Caco-2 (cell line): Measurements from ENCODE around the gene IL6ST. TPM values are rescaled to one million over a fixed set of nuclear protein-coding genes. Genes with fewer than 3 reads are reported as not detected.

Experiments
- BruUV-seq: library from RNA; stranded (reverse); fragments of 400-500 nt; replicated peaks from 2 replicates; lab custom pipeline; 2021; lab: Mats Ljungman, UMichigan
- CTCF ChIA-PET: fragments of 300-600 bp; sonication (Branson Sonifier 250); formaldehyde crosslinking; loops from one replicate; lab custom pipeline; 2022; ENCODE audit warnings: antibody characterized with exemption; lab: Charles Lee
- POLR2A ChIA-PET: fragments of 300-600 bp; sonication (Branson Sonifier 250); formaldehyde crosslinking; loops from one replicate; lab custom pipeline; 2022; ENCODE audit warnings: antibody characterized with exemption; lab: Charles Lee
- DNase-seq, 2 experiments: peaks; one replicate each; pipeline versions ENCODE4 v3.0.0 to v3.0.0-alpha.2; 2020 to 2022
- H3K27me3 ChIP-seq: replicated peaks from 2 replicates; pipeline ENCODE4 v1.6.0; 2011; ENCODE audit warnings: low read length; ENCODE audit not compliant: control insufficient read depth, insufficient read depth
- H3K36me3 ChIP-seq: 2 replicates; pipeline ENCODE4 v1.5.1; 2011; ENCODE audit warnings: low read length; ENCODE audit not compliant: control insufficient read depth, insufficient read depth
- H3K4me1 ChIP-seq: fragments of 250-450 bp; sonication (Bioruptor Pico); 2 replicates; pipeline ENCODE4 v1.5.1; 2020; ENCODE audit warnings: mild to moderate bottlenecking
- H3K4me3 ChIP-seq: 2 replicates; pipeline ENCODE4 v1.5.1; 2011; ENCODE audit warnings: low read depth, mild to moderate bottlenecking, control low read depth, low read length
- H3K9me3 ChIP-seq: fragments of 250-450 bp; sonication (Bioruptor Pico); 2 replicates; pipeline ENCODE4 v1.5.1; 2020; ENCODE audit warnings: mild to moderate bottlenecking, moderate library complexity
- H3K27ac Mint-ChIP-seq: one replicate; pipeline ENCODE4 v1.8.0; 2022; ENCODE audit warnings: mixed read lengths; ENCODE audit not compliant: unreplicated experiment
- H3K27me3 Mint-ChIP-seq: one replicate; pipeline ENCODE4 v1.8.0; 2022; ENCODE audit warnings: mixed read lengths; ENCODE audit not compliant: insufficient read depth, unreplicated experiment
- H3K36me3 Mint-ChIP-seq: one replicate; pipeline ENCODE4 v1.8.0; 2022; ENCODE audit warnings: mild to moderate bottlenecking, mixed read lengths; ENCODE audit not compliant: insufficient read depth, unreplicated experiment
- H3K4me1 Mint-ChIP-seq: one replicate; pipeline ENCODE4 v1.8.0; 2022; ENCODE audit warnings: low read depth, mixed read lengths; ENCODE audit not compliant: unreplicated experiment
- H3K4me3 Mint-ChIP-seq: one replicate; pipeline ENCODE4 v1.8.0; 2022; ENCODE audit warnings: mild to moderate bottlenecking, moderate library complexity, mixed read lengths; ENCODE audit not compliant: unreplicated experiment
- H3K9me3 Mint-ChIP-seq: one replicate; pipeline ENCODE4 v1.8.0; 2022; ENCODE audit warnings: mixed read lengths; ENCODE audit not compliant: unreplicated experiment
- CTCF ChIP-seq, 2 experiments: fragments of 200-600 bp in 1 of 2; IDR thresholded peaks; 1 replicate in 1 of 2; 2 replicates in 1 of 2; pipeline versions ENCODE4 v1.5.1 to v1.8.0; 2011 to 2022; ENCODE audit warnings: antibody characterized with exemption in 1 of 2, control low read depth in 1 of 2, inconsistent platforms in 1 of 2, low read depth in 1 of 2, low read length in 1 of 2, mild to moderate bottlenecking in 1 of 2, moderate library complexity in 1 of 2; ENCODE audit not compliant: insufficient read depth in 1 of 2, severe bottlenecking in 1 of 2, unreplicated experiment in 1 of 2
- intact Hi-C: fragments of 100-400 bp; cut with micrococcal nuclease; formaldehyde crosslinking; loops from one replicate; pipeline ENCODE4 v1.10.0; 2022; ENCODE audit not compliant: unreplicated experiment
- total RNA-seq: library from RNA; stranded (reverse); gene quantifications from 2 replicates; pipeline ENCODE4 v1.2.3, GENCODE V29; 2022

Gene IL6ST
- total RNA-seq, 1 experiment from 2014 or later, result 278 TPM

GRCh38 chr5:55923177-55923771 is 71.5 kb downstream of the IL6ST start:
- no peak for TF ChIP-seq CTCF (IDR thresholded peaks at IDR 0.05; ENCODE audit: insufficient read depth in 1 of 2, low read depth in 1 of 2, low read length in 1 of 2, severe bottlenecking in 1 of 2, unreplicated experiment in 1 of 2)
- ChIA-PET POLR2A (interaction anchor here (0.6 kb wide), 1 partner anchor 49 kb away, joined by 3 read pairs; no protein-coding TSS in a partner anchor), CTCF (no interaction called here)
- Histone ChIP-seq H3K4me3 (no peak overlapping the region), H3K27me3 (no peaks in the 10 kb centered on the region), H3K9me3 (no peaks in the 10 kb centered on the region), H3K4me1 (peaks cover 73% of the 10 kb centered on the region), H3K36me3 (no peaks in the 10 kb centered on the region)
- H3K4me3 Mint-ChIP-seq, result no peak overlapping the region
- intact Hi-C loops, result no loop called here
- H3K27me3 Mint-ChIP-seq, result no peaks in the 10 kb centered on the region
- BruUV-seq, result no TSS peak
- peaks cover 11% of the 10 kb centered on the region for H3K36me3 Mint-ChIP-seq
- peak overlapping the region; percentile 44 for H3K27ac Mint-ChIP-seq
- H3K4me1 Mint-ChIP-seq, result peaks cover 37% of the 10 kb centered on the region
- H3K9me3 Mint-ChIP-seq, result no peaks in the 10 kb centered on the region
- no peak for DNase-seq

- Histone ChIP-seq H3K27me3 (no peaks in the 10 kb centered on the region), H3K36me3 (no peaks in the 10 kb centered on the region), H3K4me3 (no peak overlapping the region), H3K4me1 (peaks cover 66% of the 10 kb centered on the region), H3K9me3 (no peaks in the 10 kb centered on the region)
- H3K4me3 Mint-ChIP-seq, result no peak overlapping the region
- POLR2A ChIA-PET, result no interaction called here
- H3K36me3 Mint-ChIP-seq, result peaks cover 4% of the 10 kb centered on the region
- BruUV-seq, result no TSS peak
- no peak overlapping the region for H3K27ac Mint-ChIP-seq
- CTCF ChIA-PET, result interaction anchor here (0.7 kb wide), 2 partner anchors 137 to 762 kb away, joined by 3 to 6 read pairs; no protein-coding TSS in a partner anchor
- no peak for TF ChIP-seq CTCF (IDR thresholded peaks at IDR 0.05; ENCODE audit: insufficient read depth in 1 of 2, low read depth in 1 of 2, low read length in 1 of 2, severe bottlenecking in 1 of 2, unreplicated experiment in 1 of 2)
- H3K27me3 Mint-ChIP-seq, result no peaks in the 10 kb centered on the region
- no peaks in the 10 kb centered on the region for H3K9me3 Mint-ChIP-seq
- DNase-seq, result no peak
- H3K4me1 Mint-ChIP-seq, result peaks cover 33% of the 10 kb centered on the region
- intact Hi-C loops, result no loop called here
Measured at GRCh38 chr5:55921617-55922016, 73.1 kb downstream of the IL6ST start.

- peaks cover 58% of the 10 kb centered on the region for H3K4me1 ChIP-seq
- no peak overlapping the region for H3K4me3 ChIP-seq
- intact Hi-C loops, result no loop called here
- no peaks in the 10 kb centered on the region for H3K27me3 Mint-ChIP-seq
- CTCF ChIA-PET, result no interaction called here
- H3K36me3 ChIP-seq, result no peaks in the 10 kb centered on the region
- no peak for DNase-seq
- H3K4me1 Mint-ChIP-seq, result peaks cover 33% of the 10 kb centered on the region
- no TSS peak for BruUV-seq
- no peak overlapping the region for H3K4me3 Mint-ChIP-seq
- H3K27ac Mint-ChIP-seq, result peak overlapping the region; percentile 68
- peaks cover 4% of the 10 kb centered on the region for H3K36me3 Mint-ChIP-seq
- no peaks in the 10 kb centered on the region for H3K9me3 Mint-ChIP-seq
- no peaks in the 10 kb centered on the region for H3K9me3 ChIP-seq
- H3K27me3 ChIP-seq, result no peaks in the 10 kb centered on the region
- no peak for TF ChIP-seq CTCF (IDR thresholded peaks at IDR 0.05; ENCODE audit: insufficient read depth in 1 of 2, low read depth in 1 of 2, low read length in 1 of 2, severe bottlenecking in 1 of 2, unreplicated experiment in 1 of 2)
- POLR2A ChIA-PET, result no interaction called here
Measured at GRCh38 chr5:55920784-55921183, 74.0 kb downstream of the IL6ST start.
